K562 (cell line): Measurements from ENCODE around the gene RBAK. TPM values are rescaled to one million over a fixed set of nuclear protein-coding genes. Genes with fewer than 3 reads are reported as not detected.
A peak's percentile ranks its signal among the peaks of the same experiment; 100 is the strongest.

Source experiments
- FOXP4 ChIP-seq: sonication (generic); formaldehyde crosslinking; IDR thresholded peaks from 2 replicates; pipeline ENCODE4 v1.8.0; 2022; ENCODE audit warnings: mild to moderate bottlenecking, missing genetic modification reagents, borderline replicate concordance
- GABPB2 ChIP-seq: fragments of 250-450 bp; sonication (Bioruptor Pico); conservative IDR thresholded peaks from 2 replicates; pipeline ENCODE4 v1.5.1; 2021; ENCODE audit warnings: mild to moderate bottlenecking
- GTF2E2 ChIP-seq: fragments of 200-800 bp; sonication (Bioruptor generic); IDR thresholded peaks from 2 replicates; pipeline ENCODE4 v1.6.1; 2016; ENCODE audit warnings: missing genetic modification characterization, missing compliant biosample characterization
- HNRNPLL ChIP-seq: fragments of 200-400 bp; formaldehyde crosslinking; IDR thresholded peaks from 2 replicates; pipeline ENCODE4 v1.6.1; 2017; ENCODE audit warnings: low read length, low read depth, mild to moderate bottlenecking; ENCODE audit not compliant: poor library complexity, severe bottlenecking
- L3MBTL2 ChIP-seq: fragments of 450-650 bp; IDR thresholded peaks from 2 replicates; pipeline ENCODE4 v1.6.1; 2016; ENCODE audit warnings: mild to moderate bottlenecking, moderate library complexity
- PKNOX1 ChIP-seq: fragments of 450-650 bp; IDR thresholded peaks from 2 replicates; pipeline ENCODE4 v1.6.1; 2016
- POLR2H ChIP-seq: IDR thresholded peaks from 2 replicates; pipeline ENCODE4 v1.6.1; 2016; ENCODE audit warnings: missing genetic modification characterization, low read depth, mild to moderate bottlenecking, control low read depth, missing compliant biosample characterization, moderate library complexity
- REST ChIP-seq, 2 experiments: fragments of 450-650 bp; formaldehyde crosslinking in 1 of 2; IDR thresholded peaks; 2 replicates each; pipeline versions ENCODE4 v1.4.0 to v1.6.1; 2014 to 2020; ENCODE audit warnings: mild to moderate bottlenecking in 2 of 2, borderline replicate concordance in 1 of 2, low read depth in 1 of 2
- SP1 ChIP-seq: sonication (generic); formaldehyde crosslinking; IDR thresholded peaks from 2 replicates; pipeline ENCODE4 v1.8.1; 2022; ENCODE audit warnings: mild to moderate bottlenecking, missing genetic modification reagents
- TAF1 ChIP-seq: IDR thresholded peaks from 2 replicates; pipeline ENCODE4 v1.6.1; 2011; ENCODE audit warnings: mild to moderate bottlenecking, low read length, moderate library complexity; ENCODE audit not compliant: insufficient read depth, control insufficient read depth, severe bottlenecking; ENCODE audit errors: extremely low read depth
- TCF15 ChIP-seq: fragments of 250-450 bp; sonication (Bioruptor Pico); IDR thresholded peaks from 2 replicates; pipeline ENCODE4 v1.8.0; 2022; ENCODE audit warnings: moderate library complexity, mild to moderate bottlenecking, inconsistent platforms
- ZNF165 ChIP-seq: fragments of 250-450 bp; sonication (Bioruptor Pico); IDR thresholded peaks from 2 replicates; pipeline ENCODE4 v1.4.0; 2020; ENCODE audit warnings: borderline replicate concordance
- polyA plus RNA-seq, 8 experiments: library from polyadenylated mRNA; depleted of rRNA in 4 of 8; stranded (reverse) in 5 of 8; unstranded in 3 of 8; fragments of >200 nt; fragmentation: Nextera tagmentation in 2 of 8; fragmentation: Illumina TruSeq in 1 of 8; extraction: Ambion mirVana in 2 of 8; extraction: Trizol in 1 of 8; gene quantifications; 2 replicates each; pipeline versions ENCODE4 v1.2.1 to v1.2.3, GENCODE V29; 2011 to 2014; ENCODE audit warnings: inconsistent platforms in 1 of 8, missing spikeins in 1 of 8
- total RNA-seq, 7 experiments: library from RNA; depleted of rRNA in 6 of 7; stranded (reverse); fragments of >200 nt in 6 of 7; fragmentation: Illumina TruSeq in 2 of 7; extraction: Trizol in 2 of 7; gene quantifications; 2 replicates each; pipeline versions ENCODE4 v1.2.1 to v1.2.3, GENCODE V29; 2011 to 2021; ENCODE audit warnings: low replicate concordance in 1 of 7

RBAK gene
- total and polyA plus RNA-seq, 9 of the 15 experiments (the other 6 are each of a cell fraction or from before 2014, with no cell fraction given): 2.7 to 13.2 (median 10.1) TPM

- no peak for TF ChIP-seq PKNOX1
- TF ChIP-seq ZNF165 (CRISPR knock-in tag): no peak
- 0 out of 2 replicates have a peak, but pooled peaks have one; percentile 43 for TF ChIP-seq GTF2E2 (tag)
- TF ChIP-seq TCF15: 0 out of 2 replicates have a peak, but pooled peaks have one; percentile 11
- TF ChIP-seq HNRNPLL: peak; percentile 79
- TF ChIP-seq L3MBTL2: peak; percentile 74; the same call in 1 of the 2 replicates
- no peak for TF ChIP-seq REST (IDR thresholded peaks at IDR 0.05; ENCODE audit: borderline replicate concordance)
- peak; percentile 32; the same call in 1 of the 2 replicates for TF ChIP-seq REST (CRISPR knock-in tag; IDR thresholded peaks at IDR 0.05; ENCODE audit: low read depth)
- TF ChIP-seq SP1 (CRISPR knock-in tag): 0 out of 2 replicates have a peak, but pooled peaks have one; percentile 33
- 0 out of 2 replicates have a peak, but pooled peaks have one; percentile 45 for TF ChIP-seq POLR2H
- TF ChIP-seq TAF1: peak; percentile 82
- TF ChIP-seq FOXP4 (CRISPR knock-in tag): 0 out of 2 replicates have a peak, but pooled peaks have one; percentile 54
- no peak for TF ChIP-seq GABPB2 (CRISPR knock-in tag)
- TF ChIP-seq, all 486 proteins: peak for 108
Measured at GRCh38 chr7:5045558-5046396, at the start of gene RBAK (continued).
